H1 (cell line): Measurements from ENCODE around the gene TTC28.

Experiments used
- CREB1 ChIP-seq: IDR thresholded peaks from 2 replicates; pipeline ENCODE4 v1.6.1; 2012; ENCODE audit warnings: inconsistent platforms
- EZH2 ChIP-seq: fragments of 200-600 bp; sonication (generic); IDR thresholded peaks from 2 replicates; pipeline ENCODE4 v1.7.1; 2012; ENCODE audit warnings: low read depth, mild to moderate bottlenecking, moderate library complexity, low read length, inconsistent platforms; ENCODE audit not compliant: severe bottlenecking
- HDAC6 ChIP-seq: IDR thresholded peaks from one replicate; pipeline ENCODE4 v1.7.1; 2012; ENCODE audit warnings: low read depth, mild to moderate bottlenecking, inconsistent platforms, low read length, moderate library complexity
- JUND ChIP-seq: IDR thresholded peaks from 2 replicates; pipeline ENCODE4 v1.6.1; 2011; ENCODE audit warnings: mild to moderate bottlenecking, improper control_type of control experiment, low read length
- POLR2AphosphoS5 ChIP-seq: IDR thresholded peaks from 2 replicates; pipeline ENCODE4 v1.6.1; 2011; ENCODE audit warnings: low read depth, low read length
- POU5F1 ChIP-seq: IDR thresholded peaks from 2 replicates; pipeline ENCODE4 v1.6.1; 2011; ENCODE audit warnings: low read depth, mild to moderate bottlenecking, low read length, moderate library complexity
- SIN3A ChIP-seq, 2 experiments: IDR thresholded peaks in 1 of 2; conservative IDR thresholded peaks in 1 of 2; 2 replicates each; pipeline ENCODE4 v1.6.1; 2011 to 2012; ENCODE audit warnings: low read length in 2 of 2, improper control_type of control experiment in 1 of 2, low read depth in 1 of 2, mild to moderate bottlenecking in 1 of 2
- TAF1 ChIP-seq: IDR thresholded peaks from 2 replicates; pipeline ENCODE4 v1.6.1; 2011; ENCODE audit warnings: mild to moderate bottlenecking, low read depth, low read length
- TF ChIP-seq, protein P1 (sequence below), 3 experiments: IDR thresholded peaks; 1 replicate in 2 of 3; 2 replicates in 1 of 3; pipeline versions ENCODE4 v1.5.1 to v1.6.1; 2011; ENCODE audit warnings: low read length in 3 of 3, mild to moderate bottlenecking in 3 of 3, inconsistent platforms in 2 of 3, low read depth in 1 of 3, moderate library complexity in 1 of 3; ENCODE audit not compliant: insufficient read depth in 1 of 3; ENCODE audit errors: control extremely low read depth in 1 of 3
- TF ChIP-seq, protein P2 (sequence below): IDR thresholded peaks from 2 replicates; pipeline ENCODE4 v1.6.1; 2011; ENCODE audit warnings: low read length, improper control_type of control experiment

DNA sequence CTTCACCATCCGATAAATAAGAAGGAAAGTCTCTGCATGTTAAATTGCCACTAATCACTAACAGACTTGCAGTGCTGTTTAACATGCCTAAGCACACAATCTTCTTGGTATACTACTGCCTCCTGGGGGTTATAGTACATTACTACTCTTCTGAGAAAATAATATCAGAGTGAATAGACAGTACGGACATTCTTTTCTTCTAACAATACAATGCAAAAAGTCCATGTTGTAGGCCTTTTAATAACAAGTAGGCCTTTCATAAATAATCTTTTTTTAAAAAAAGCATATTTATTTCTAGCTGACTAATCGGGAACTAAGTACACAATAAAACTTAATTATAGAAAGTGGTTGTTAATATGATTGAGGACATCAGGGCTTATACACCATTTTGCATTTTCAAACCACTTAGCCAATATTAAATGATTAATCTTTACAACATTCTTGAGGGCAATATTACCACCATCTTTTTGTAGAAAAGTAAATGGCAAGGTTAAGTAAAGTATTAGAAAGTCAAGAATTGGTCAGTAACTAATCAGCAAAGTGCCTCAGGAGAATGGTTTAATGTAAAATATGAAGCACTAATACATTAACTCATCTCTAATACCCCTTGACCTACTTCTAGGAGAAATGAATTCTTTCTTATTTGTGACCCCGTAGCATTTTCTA is 84.7 kb downstream of the TTC28 start:
- TF ChIP-seq CREB1 (no peak), SIN3A (conservative IDR thresholded peaks at IDR 0.05 in 1 of 2, IDR thresholded peaks at IDR 0.05 in 1 of 2; ENCODE audit: low read depth in 1 of 2, low read length in 2 of 2) (no peak), POU5F1 (no peak), EZH2 (no peak), JUND (no peak), POLR2AphosphoS5 (no peak), TAF1 (no peak), HDAC6 (no peak)
- TF ChIP-seq, protein P1, sequence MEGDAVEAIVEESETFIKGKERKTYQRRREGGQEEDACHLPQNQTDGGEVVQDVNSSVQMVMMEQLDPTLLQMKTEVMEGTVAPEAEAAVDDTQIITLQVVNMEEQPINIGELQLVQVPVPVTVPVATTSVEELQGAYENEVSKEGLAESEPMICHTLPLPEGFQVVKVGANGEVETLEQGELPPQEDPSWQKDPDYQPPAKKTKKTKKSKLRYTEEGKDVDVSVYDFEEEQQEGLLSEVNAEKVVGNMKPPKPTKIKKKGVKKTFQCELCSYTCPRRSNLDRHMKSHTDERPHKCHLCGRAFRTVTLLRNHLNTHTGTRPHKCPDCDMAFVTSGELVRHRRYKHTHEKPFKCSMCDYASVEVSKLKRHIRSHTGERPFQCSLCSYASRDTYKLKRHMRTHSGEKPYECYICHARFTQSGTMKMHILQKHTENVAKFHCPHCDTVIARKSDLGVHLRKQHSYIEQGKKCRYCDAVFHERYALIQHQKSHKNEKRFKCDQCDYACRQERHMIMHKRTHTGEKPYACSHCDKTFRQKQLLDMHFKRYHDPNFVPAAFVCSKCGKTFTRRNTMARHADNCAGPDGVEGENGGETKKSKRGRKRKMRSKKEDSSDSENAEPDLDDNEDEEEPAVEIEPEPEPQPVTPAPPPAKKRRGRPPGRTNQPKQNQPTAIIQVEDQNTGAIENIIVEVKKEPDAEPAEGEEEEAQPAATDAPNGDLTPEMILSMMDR (IDR thresholded peaks at IDR 0.05; ENCODE audit: control extremely low read depth in 1 of 3, insufficient read depth in 1 of 3, low read depth in 1 of 3, low read length in 3 of 3), result peak in 2 of 3 experiments; percentile 50 to 68; a peak in 2 of 4 replicates
- TF ChIP-seq, protein P2, sequence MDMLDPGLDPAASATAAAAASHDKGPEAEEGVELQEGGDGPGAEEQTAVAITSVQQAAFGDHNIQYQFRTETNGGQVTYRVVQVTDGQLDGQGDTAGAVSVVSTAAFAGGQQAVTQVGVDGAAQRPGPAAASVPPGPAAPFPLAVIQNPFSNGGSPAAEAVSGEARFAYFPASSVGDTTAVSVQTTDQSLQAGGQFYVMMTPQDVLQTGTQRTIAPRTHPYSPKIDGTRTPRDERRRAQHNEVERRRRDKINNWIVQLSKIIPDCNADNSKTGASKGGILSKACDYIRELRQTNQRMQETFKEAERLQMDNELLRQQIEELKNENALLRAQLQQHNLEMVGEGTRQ, result no peak
